Naive B cell (primary cell): ENCODE measurements around the gene CDK3. TPM values are rescaled to one million over a fixed set of nuclear protein-coding genes. Genes with fewer than 3 reads are reported as not detected.
"Not testable (repeated sequence)": the region's sequence is repeated elsewhere in the genome, so short reads cannot be mapped to it uniquely, and the experiment has no call there.

Experiments used
- ATAC-seq, 2 donors: fragments of 150-1000 bp; cut with Tn5 transposase; 2 replicates each; pipeline ENCODE4 v1.10.0; 2021; ENCODE audit warnings: low read depth in 2 of 2, mild to moderate bottlenecking in 2 of 2, moderate library complexity in 2 of 2
- DNase-seq: peaks from one replicate; pipeline ENCODE4 v3.0.0; 2022
- H3K27ac Mint-ChIP-seq, 6 donors: one replicate each; pipeline ENCODE4 v1.8.0; 2020 to 2022; ENCODE audit warnings: mild to moderate bottlenecking in 6 of 6, mixed read lengths in 6 of 6, moderate library complexity in 5 of 6, inconsistent platforms in 2 of 6
- H3K27me3 Mint-ChIP-seq, 3 donors: one replicate each; pipeline ENCODE4 v1.8.0; 2021 to 2022; ENCODE audit warnings: mixed read lengths in 3 of 3, mild to moderate bottlenecking in 1 of 3
- H3K36me3 Mint-ChIP-seq, 2 donors: one replicate each; pipeline ENCODE4 v1.8.0; 2020 to 2022; ENCODE audit warnings: mixed read lengths in 2 of 2, inconsistent platforms in 1 of 2, mild to moderate bottlenecking in 1 of 2
- H3K4me1 Mint-ChIP-seq, 3 donors: one replicate each; pipeline ENCODE4 v1.8.0; 2020 to 2022; ENCODE audit warnings: mixed read lengths in 3 of 3, inconsistent platforms in 1 of 3, mild to moderate bottlenecking in 1 of 3, moderate library complexity in 1 of 3
- H3K4me3 Mint-ChIP-seq, 8 donors: one replicate each; pipeline ENCODE4 v1.8.0; 2020 to 2022; ENCODE audit warnings: mild to moderate bottlenecking in 8 of 8, mixed read lengths in 8 of 8, moderate library complexity in 8 of 8, inconsistent platforms in 2 of 8
- H3K9me3 Mint-ChIP-seq, 7 donors: one replicate each; pipeline ENCODE4 v1.8.0; 2020 to 2022; ENCODE audit warnings: mixed read lengths in 7 of 7, mild to moderate bottlenecking in 5 of 7, inconsistent platforms in 2 of 7, moderate library complexity in 1 of 7
- polyA plus RNA-seq, 6 donors: library from polyadenylated mRNA; unstranded; fragments of 300-500 nt; fragmentation: Illumina TruSeq; gene quantifications; one replicate each; pipeline ENCODE4 v1.2.3, GENCODE V29; 2021; ENCODE audit warnings: low read depth in 6 of 6

CDK3 gene
- polyA plus RNA-seq, 6 donors from 2014 or later: 0.66 to 5.9 (median 0.76) TPM; not detected in 2

DNA sequence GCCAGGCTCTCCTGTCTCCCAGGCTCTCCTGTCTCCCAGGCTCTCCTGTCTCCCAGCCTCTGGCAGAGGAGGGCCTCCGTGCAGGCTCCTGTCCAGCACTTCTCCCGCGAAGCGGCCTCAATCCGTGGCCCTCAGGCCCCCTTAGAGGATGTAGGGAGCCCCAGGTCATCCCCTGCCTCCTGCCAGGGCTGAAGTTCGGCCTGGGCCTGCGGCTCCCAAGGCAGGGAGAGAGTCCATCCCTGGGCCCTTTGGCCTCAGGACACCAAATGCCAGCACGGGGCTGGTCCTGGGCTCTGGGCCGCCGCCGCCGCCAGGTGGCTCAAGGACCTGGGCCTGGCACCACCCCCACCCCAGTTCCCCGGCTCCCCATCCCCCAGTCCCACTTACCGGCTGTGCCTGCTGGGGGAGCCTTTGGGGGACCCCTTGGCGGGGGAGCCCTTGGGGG lies 26.1 kb downstream of the CDK3 start:
- Mint-ChIP-seq H3K27me3 (no peaks in the 10 kb centered on the region), H3K4me3 (peak overlapping the region in 2 of 8 donors; percentile 23 to 59), H3K27ac (no peak overlapping the region), H3K4me1 (peaks cover 11 to 12% (median 11%) of the 10 kb centered on the region in 3 donors), H3K36me3 (no peaks in the 10 kb centered on the region), H3K9me3 (no peaks in the 10 kb centered on the region)
- ATAC-seq (no peak), DNase-seq (no peak)

DNA sequence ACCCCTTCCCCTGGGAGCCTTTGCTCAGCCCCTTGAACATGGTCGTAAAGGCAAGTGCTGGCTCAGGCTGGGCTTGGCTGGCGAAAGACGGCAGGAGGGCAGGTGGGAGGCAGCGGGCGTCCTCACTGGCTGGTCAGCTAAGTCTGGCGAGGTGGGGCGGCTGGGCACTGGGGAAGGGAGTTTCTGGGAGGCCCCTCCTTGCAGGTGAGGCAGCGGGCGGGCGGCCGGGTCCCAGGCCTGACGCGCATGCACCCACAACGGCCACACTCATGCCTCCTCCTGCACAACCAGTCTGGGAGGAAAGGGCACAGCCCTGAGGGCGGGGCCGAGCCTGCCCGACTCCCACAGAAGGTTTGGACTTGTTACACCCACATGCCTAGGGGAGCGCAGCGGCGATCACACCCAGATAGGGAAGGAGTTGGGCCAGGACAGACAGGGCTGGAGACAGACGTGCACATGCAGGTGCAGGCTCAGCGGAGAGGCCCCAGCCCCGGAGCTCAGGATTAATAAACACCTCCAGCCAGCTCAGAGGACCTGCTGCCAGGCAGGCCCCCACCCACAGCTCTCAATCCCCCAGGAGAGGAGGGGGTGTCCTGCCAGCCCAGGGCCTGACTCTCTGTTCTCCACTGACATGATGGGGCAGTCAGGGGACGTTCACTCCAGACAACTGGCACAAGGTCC lies 26.6 kb downstream of the CDK3 start, which contains the start of gene EVPL:
Gene EVPL (minus strand): TSS at position 148 of the 681 bp plus-strand sequence. CDS start 108 bp downstream, at position 40.
- H3K4me3 Mint-ChIP-seq: peak within 1 kb of the TSS in 4 of 8 donors; percentile 19 to 63 (median 41)
- peak in 1 of 2 donors; percentile 7 for ATAC-seq
- H3K9me3 Mint-ChIP-seq: no peaks in the 10 kb centered on the region
- H3K4me1 Mint-ChIP-seq: peaks cover 11 to 12% (median 11%) of the 10 kb centered on the region in 3 donors
- peak within 1 kb of the TSS in 2 of 6 donors; percentile 11 to 49 for H3K27ac Mint-ChIP-seq
- DNase-seq: no peak
- H3K36me3 Mint-ChIP-seq: no peaks in the 10 kb centered on the region
- no peaks in the 10 kb centered on the region for H3K27me3 Mint-ChIP-seq

DNA sequence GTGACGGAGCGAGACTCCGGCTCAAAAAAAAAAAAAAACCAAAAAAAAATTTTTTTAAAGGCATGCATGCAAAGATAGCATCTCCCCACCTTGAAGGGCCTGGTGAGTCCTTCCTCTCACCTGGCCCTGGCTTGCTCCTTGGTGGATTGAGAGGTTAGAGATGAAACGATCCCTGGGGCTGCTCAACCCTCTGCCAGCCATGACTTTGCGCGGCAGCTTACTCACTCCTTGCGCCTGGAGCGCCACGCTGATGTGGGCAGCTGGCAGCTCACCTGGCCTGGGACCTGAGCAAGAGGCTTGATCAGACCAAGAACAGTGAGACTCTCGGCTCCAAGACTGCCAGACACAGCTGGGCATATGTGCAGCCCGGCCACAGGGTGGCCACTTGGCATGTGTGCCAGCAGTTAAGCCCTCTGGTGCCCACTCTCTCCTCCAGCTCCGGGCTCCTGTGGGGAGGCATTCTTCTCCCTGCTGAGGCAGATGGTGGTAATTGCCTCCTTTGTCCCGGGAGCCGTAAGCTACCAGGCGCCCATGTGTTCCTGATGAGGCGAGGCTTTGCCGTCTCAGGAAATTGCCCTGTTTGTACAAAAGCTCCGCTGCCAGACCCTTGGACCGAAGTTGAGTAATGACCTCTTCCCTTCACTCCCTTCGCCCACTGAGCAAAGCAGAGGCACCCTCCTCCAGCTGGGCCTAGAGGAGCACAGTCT lies 31.6 kb downstream of the CDK3 start:
- DNase-seq (no peak), ATAC-seq (no peak)
- no peaks in the 10 kb centered on the region for H3K36me3 Mint-ChIP-seq
- H3K27me3 Mint-ChIP-seq: no peaks in the 10 kb centered on the region
- H3K4me3 Mint-ChIP-seq: no peak overlapping the region
- H3K9me3 Mint-ChIP-seq: no peaks in the 10 kb centered on the region
- H3K4me1 Mint-ChIP-seq: peaks cover 11 to 12% (median 11%) of the 10 kb centered on the region in 3 donors
- H3K27ac Mint-ChIP-seq: peak overlapping the region in 1 of 6 donors; percentile 38

DNA sequence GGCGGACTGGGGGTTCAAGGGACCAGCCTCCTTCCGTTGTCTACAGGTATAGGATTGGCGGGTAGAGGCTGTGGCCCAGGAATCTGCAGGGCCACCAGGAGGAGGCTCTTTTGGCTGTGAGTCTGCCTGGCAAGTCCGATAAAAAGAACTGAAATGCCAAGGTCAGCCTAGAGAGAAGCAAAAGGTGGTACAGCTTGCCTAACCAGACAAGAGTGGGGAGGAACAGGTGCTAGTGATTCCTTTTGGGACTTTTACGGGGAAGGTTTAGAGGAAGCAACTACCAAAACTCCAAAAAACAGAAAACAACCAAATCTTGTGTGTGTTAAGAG lies 32.1 kb downstream of the CDK3 start:
- Mint-ChIP-seq H3K4me1 (peaks cover 11 to 12% (median 11%) of the 10 kb centered on the region in 3 donors), H3K27ac (no peak overlapping the region), H3K36me3 (no peaks in the 10 kb centered on the region), H3K27me3 (no peaks in the 10 kb centered on the region), H3K9me3 (no peaks in the 10 kb centered on the region), H3K4me3 (no peak overlapping the region)
- ATAC-seq (no peak), DNase-seq (no peak)

DNA sequence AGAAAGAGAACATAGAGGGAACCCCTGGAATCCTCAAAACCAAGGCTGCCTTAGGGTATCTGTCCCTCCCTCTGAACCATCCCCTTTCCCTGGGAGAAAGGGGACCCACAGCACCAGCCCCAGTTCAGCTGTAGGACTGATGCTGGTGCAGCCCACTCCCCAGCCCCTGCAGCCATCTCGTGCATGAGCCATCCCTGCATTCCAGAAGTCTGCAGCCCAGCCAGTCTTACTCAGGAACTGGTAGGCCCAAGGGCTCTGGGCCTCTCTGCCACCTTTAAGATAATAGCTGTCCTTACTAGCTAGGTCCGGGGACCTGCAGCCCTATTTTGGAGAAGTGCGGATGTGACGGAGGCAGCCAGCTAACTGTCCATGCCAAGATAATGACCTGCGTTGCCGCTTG lies 32.5 kb downstream of the CDK3 start:
- Mint-ChIP-seq H3K27me3 (no peaks in the 10 kb centered on the region), H3K27ac (no peak overlapping the region), H3K4me3 (no peak overlapping the region), H3K9me3 (no peaks in the 10 kb centered on the region), H3K36me3 (no peaks in the 10 kb centered on the region), H3K4me1 (peaks cover 11 to 12% (median 11%) of the 10 kb centered on the region in 3 donors)
- DNase-seq (no peak), ATAC-seq (no peak)

DNA sequence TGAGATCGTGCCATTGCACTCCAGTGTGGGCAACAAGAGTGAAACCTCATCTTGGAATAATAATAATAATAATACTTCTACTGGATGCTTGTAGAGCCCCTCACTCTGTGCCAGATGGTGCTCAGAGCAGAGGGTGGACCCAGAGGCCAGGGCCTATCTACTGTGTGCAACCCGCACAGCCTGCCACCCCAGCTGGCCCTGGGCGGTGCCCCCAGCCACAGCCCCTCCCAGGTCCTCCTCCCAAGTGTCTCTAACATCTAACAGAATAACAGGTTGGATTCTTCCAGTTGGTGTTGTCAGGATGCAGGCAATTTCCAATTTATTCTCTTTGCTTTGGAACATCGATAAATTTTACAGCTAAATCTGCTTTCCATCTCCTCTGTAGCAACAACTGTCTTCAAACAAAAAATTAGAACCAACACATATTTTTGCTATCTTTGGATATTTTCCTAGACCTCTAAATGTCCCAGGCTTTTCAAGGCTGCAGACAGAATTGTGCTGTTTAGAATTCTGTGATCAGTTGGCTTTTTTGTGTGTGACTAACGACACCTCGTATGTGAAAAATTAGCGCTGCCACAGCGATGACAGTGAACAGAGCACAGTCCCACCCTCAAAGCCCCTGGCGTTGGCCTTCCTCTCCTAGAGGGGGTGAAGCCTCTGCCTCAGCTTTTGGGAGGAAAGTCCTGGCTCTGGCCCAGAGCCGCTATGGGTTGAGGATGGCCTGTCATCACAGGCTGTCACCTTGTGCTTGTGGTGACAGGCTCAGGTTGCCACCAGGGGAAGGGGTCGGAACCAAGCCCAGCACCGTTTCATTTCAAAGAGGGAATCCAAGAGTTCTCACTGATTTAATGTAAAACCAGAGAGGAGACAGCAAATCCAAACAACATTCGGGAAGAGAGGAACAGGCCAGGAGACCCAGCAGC lies 34.0 kb downstream of the CDK3 start:
- DNase-seq: no peak
- H3K9me3 Mint-ChIP-seq: no peaks in the 10 kb centered on the region
- H3K36me3 Mint-ChIP-seq: peaks cover 13 to 15% of the 10 kb centered on the region in 2 donors
- no peak for ATAC-seq
- no peak overlapping the region for H3K4me3 Mint-ChIP-seq
- H3K27ac Mint-ChIP-seq: peak overlapping the region in 4 of 6 donors; percentile 21 to 79 (median 64)
- H3K4me1 Mint-ChIP-seq: peaks cover 2 to 3% (median 3%) of the 10 kb centered on the region in 3 donors
- no peaks in the 10 kb centered on the region for H3K27me3 Mint-ChIP-seq

DNA sequence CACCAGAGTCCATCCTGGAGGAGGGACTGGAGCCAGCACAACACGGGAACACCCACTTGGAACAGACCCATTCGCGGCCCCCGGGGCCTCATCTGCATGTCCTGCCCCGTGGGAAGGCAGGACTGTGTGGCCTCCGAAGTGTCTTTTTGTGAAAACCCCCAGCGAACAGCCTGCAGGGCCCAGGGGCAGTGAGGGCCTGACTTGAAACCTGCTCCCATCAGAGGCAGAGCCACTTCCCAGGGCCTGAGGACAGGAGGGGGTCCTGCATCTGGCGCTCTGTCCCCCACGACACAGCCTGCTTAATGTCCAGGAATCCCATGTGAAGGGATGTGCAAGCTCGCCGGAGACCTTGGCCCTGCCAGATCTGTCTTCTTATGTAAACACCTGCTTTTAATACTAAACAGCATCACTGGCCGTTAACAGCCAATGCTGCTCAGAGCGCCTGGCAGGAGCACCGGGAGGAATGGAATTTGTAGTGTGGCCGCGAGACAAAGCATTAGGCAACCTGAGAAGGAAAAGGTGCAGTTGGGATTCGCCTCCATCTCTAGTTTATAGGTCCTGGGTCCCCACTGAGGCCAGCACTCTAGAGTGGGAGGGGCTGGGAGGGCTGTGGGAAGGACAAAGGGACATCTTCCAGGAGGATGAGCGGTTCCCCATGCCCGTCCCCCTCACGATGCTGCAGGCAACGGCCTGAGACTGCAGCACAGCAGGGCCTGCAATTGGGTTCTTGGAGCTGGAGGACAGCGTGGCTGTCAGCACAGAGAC lies 36.0 kb downstream of the CDK3 start:
- H3K9me3 Mint-ChIP-seq: no peaks in the 10 kb centered on the region
- H3K4me3 Mint-ChIP-seq: peak overlapping the region in 1 of 8 donors; percentile 38
- no peaks in the 10 kb centered on the region for H3K4me1 Mint-ChIP-seq
- no peaks in the 10 kb centered on the region for H3K27me3 Mint-ChIP-seq
- DNase-seq: no peak
- H3K27ac Mint-ChIP-seq: peak overlapping the region in 1 of 6 donors; percentile 38
- ATAC-seq: no peak
- H3K36me3 Mint-ChIP-seq: peaks cover 20 to 25% of the 10 kb centered on the region in 2 donors

DNA sequence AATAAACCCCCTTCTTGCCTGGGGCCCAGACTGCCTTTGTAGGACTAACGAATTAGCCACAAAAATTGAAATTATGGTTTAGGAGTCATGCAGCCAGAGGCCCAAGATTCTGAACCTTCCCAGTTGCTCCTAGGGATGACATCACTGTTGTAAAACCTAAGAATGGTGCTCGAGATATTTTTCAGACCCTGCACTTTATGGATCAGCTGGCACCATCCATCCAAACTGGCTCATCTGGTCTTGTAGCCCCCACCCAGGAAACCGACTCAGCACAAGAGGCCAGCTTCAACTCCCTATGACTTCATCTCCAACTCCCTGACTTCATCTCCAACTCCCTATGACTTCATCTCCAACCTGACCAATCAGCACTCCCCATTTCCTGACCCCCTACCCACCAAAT lies 37.4 kb downstream of the CDK3 start:
- H3K36me3 Mint-ChIP-seq: peaks cover 20 to 25% of the 10 kb centered on the region in 2 donors
- peak overlapping the region in 2 of 6 donors; percentile 5 to 73 for H3K27ac Mint-ChIP-seq
- H3K4me1 Mint-ChIP-seq: no peaks in the 10 kb centered on the region
- DNase-seq (no peak), ATAC-seq (no peak)
- no peaks in the 10 kb centered on the region for H3K27me3 Mint-ChIP-seq
- no peaks in the 10 kb centered on the region for H3K9me3 Mint-ChIP-seq
- H3K4me3 Mint-ChIP-seq: peak overlapping the region in 1 of 8 donors; percentile 64

DNA sequence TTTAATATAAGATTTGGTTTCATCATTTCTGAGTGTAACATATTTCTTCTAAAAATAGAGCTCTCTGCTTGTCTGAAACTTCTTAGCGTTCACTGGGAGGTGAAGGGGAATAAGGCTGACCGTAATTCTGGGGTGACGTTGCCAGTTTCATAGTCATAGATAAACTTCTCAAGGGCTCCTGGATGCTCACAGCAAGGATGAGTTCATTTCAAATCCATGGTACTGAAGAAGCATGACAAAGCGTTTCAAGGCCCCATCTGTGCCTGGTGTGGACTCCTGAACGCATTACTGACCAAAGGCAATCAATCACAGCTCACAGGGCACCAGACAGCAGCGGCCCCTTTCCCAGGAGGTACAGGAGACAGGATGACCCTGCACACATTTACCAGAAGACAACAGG lies 38.5 kb downstream of the CDK3 start:
- H3K9me3 Mint-ChIP-seq: no peaks in the 10 kb centered on the region
- H3K36me3 Mint-ChIP-seq: peaks cover 25 to 26% of the 10 kb centered on the region in 2 donors
- H3K4me1 Mint-ChIP-seq: no peaks in the 10 kb centered on the region
- H3K27me3 Mint-ChIP-seq: no peaks in the 10 kb centered on the region
- DNase-seq: no peak
- H3K4me3 Mint-ChIP-seq: no peak overlapping the region
- H3K27ac Mint-ChIP-seq: peak overlapping the region in 1 of 6 donors; percentile 23
- ATAC-seq: no peak

DNA sequence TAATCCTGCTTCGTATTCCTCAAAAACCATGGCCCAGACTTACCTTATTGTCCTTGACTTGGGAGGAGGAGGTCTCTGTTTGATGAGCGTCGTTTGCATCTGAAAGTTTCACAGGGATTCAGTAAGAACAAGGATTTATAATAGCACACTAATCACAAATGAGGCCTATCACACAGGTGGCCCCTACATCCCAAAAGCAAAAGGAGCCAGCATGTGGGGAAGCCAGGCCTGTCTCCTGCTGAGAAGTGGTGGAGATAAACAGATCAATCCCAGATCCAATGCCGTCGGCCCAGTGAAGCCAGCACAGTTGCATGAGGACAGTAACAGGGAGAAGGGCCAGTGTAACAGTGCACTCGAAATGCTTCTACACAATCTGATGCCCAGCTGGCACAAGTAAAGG lies 39.7 kb downstream of the CDK3 start:
- Mint-ChIP-seq H3K27ac (peak overlapping the region in 1 of 6 donors; percentile 10), H3K36me3 (peaks cover 25 to 30% of the 10 kb centered on the region in 2 donors), H3K9me3 (no peaks in the 10 kb centered on the region), H3K4me1 (no peaks in the 10 kb centered on the region), H3K27me3 (no peaks in the 10 kb centered on the region), H3K4me3 (no peak overlapping the region)
- ATAC-seq (no peak), DNase-seq (no peak)

DNA sequence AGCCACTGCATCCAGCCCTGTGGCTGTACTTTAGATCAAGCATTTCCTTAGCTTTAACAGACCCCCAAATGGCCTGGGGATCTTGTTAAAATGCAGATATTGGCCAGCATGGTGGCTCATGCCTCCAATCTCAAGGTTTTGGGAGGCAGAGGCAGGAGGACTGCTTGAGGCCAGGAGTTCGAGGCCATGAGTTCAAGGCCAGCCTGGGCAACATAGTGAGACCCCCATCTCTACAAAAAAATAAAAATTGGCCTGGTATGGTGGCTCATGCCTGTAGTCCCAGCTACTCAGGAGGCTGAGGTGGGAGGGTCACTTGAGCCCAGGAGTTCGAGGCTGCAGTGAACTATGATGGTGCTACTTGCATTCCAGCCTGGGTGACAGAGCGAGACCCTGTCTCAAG lies 42.2 kb downstream of the CDK3 start:
- not testable (repeated sequence) for H3K4me1 Mint-ChIP-seq, H3K9me3 Mint-ChIP-seq, H3K4me3 Mint-ChIP-seq, DNase-seq, ATAC-seq, H3K27me3 Mint-ChIP-seq
- H3K27ac Mint-ChIP-seq: peak overlapping the region in 2 of 6 donors; percentile 14 to 27
- H3K36me3 Mint-ChIP-seq: peaks cover 28 to 36% of the 10 kb centered on the region in 2 donors

DNA sequence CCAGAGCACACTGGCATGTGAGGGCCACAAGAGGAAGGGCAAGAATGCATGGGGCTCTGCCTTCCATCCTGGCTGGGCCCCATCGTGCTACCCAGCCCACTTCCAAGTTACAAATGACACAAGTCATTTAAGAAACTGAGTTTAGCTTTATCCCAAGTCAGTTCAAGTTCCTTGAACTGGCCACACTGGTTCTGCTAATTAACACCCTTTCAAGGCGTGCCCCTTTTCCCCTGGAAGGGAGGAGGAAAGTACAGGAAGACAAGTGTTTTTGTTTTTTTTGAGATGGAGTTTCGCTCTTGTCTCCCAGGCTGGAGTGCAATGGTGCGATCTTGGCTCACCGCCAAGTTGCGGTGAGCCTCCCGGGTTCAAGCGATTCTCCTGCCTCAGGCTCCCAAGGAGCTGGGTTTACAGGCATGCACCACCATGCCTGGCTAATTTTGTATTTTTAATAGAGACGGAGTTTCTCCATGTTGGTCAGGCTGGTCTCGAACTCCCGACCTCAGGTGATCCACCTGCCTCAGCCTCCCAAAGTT lies 43.9 kb downstream of the CDK3 start:
- ATAC-seq, H3K4me3 Mint-ChIP-seq, DNase-seq, H3K4me1 Mint-ChIP-seq, H3K27me3 Mint-ChIP-seq, H3K9me3 Mint-ChIP-seq, H3K27ac Mint-ChIP-seq: not testable (repeated sequence)
- H3K36me3 Mint-ChIP-seq: peaks cover 33% of the 10 kb centered on the region in 2 donors
